ENCODE measurements around the gene DARS1. TPM values are rescaled to one million over a fixed set of nuclear protein-coding genes. Genes with fewer than 3 reads are reported as not detected.

Gene DARS1
- total and polyA plus RNA-seq, 10 donors = 56.2 to 88.6 (median 66.1) TPM

GRCh38 chr2:135904341-135904989 lies 81.0 kb downstream of the DARS1 start:
- WGBS, 5 donors = 93 to 100% (median 98%) methylated on average over 4 of the region's 4 CpGs
- no peak for DNase-seq
- intact Hi-C loops (cut with DNase I; ENCODE audit: low total_unique reads) = no loop called here

GRCh38 chr2:135903650-135904049 lies 81.8 kb downstream of the DARS1 start:
- Histone ChIP-seq H3K27ac (no peak overlapping the region), H3K9me3 (no peaks in the 10 kb centered on the region), H3K36me3 (peaks cover 0 to 61% (median 15%) of the 10 kb centered on the region in 6 donors), H3K4me3 (no peak overlapping the region), H3K4me1 (no peaks in the 10 kb centered on the region), H3K27me3 (replicated peaks in 1 of 7) (no peaks in the 10 kb centered on the region)
- no peak for DNase-seq
- TF ChIP-seq, protein P1, sequence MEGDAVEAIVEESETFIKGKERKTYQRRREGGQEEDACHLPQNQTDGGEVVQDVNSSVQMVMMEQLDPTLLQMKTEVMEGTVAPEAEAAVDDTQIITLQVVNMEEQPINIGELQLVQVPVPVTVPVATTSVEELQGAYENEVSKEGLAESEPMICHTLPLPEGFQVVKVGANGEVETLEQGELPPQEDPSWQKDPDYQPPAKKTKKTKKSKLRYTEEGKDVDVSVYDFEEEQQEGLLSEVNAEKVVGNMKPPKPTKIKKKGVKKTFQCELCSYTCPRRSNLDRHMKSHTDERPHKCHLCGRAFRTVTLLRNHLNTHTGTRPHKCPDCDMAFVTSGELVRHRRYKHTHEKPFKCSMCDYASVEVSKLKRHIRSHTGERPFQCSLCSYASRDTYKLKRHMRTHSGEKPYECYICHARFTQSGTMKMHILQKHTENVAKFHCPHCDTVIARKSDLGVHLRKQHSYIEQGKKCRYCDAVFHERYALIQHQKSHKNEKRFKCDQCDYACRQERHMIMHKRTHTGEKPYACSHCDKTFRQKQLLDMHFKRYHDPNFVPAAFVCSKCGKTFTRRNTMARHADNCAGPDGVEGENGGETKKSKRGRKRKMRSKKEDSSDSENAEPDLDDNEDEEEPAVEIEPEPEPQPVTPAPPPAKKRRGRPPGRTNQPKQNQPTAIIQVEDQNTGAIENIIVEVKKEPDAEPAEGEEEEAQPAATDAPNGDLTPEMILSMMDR (IDR thresholded peaks at IDR 0.05 in 8 of 11, conservative IDR thresholded peaks at IDR 0.05 in 3 of 11) = no peak
- no peak for TF ChIP-seq POLR2AphosphoS5 (IDR thresholded peaks at IDR 0.05)
- TF ChIP-seq POLR2A (IDR thresholded peaks at IDR 0.05) = no peak
- 90 to 97% (median 94%) methylated on average over 3 of the region's 3 CpGs for WGBS, 5 donors
- intact Hi-C loops (cut with DNase I; ENCODE audit: low total_unique reads) = no loop called here

More at GRCh38 chr2:135904341-135904989, 81.0 kb downstream of the DARS1 start:
- no peaks in the 10 kb centered on the region for H3K27me3 ChIP-seq (replicated peaks in 1 of 7)
- H3K9me3 ChIP-seq = no peaks in the 10 kb centered on the region
- no peak overlapping the region for H3K27ac ChIP-seq
- TF ChIP-seq, protein P1 (IDR thresholded peaks at IDR 0.05 in 8 of 11, conservative IDR thresholded peaks at IDR 0.05 in 3 of 11) = no peak
- TF ChIP-seq POLR2A (IDR thresholded peaks at IDR 0.05) = no peak
- H3K36me3 ChIP-seq = peaks cover 0 to 65% (median 21%) of the 10 kb centered on the region in 6 donors
- H3K4me1 ChIP-seq = no peaks in the 10 kb centered on the region
- no peak overlapping the region for H3K4me3 ChIP-seq

DNA sequence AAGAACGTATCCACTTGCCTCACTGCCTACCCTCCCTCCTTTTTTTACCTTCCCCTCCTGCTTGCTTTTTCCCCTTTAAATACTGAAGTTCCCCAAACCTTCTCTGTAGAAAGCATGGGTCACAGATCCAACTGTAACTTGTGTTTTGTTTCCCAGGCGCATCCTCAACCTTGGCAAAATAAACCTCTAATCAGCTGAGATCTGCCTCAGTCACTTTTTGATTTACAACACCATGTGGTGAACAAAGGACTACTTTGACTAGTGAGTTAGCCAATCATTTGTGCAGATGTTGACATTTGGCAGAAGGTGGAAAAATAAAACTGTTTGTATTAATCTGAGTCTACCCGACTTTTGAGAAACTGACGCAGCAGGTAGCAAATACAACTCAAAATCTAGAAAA lies 85.9 kb downstream of the DARS1 start:
- 81 to 91% (median 83%) methylated on average over 4 of the region's 4 CpGs for WGBS, 5 donors
- TF ChIP-seq, protein P1 (IDR thresholded peaks at IDR 0.05 in 8 of 11, conservative IDR thresholded peaks at IDR 0.05 in 3 of 11) = no peak
- no peak for TF ChIP-seq POLR2A (IDR thresholded peaks at IDR 0.05)
- no peak for TF ChIP-seq POLR2AphosphoS5 (IDR thresholded peaks at IDR 0.05)
- Histone ChIP-seq H3K27ac (no peak overlapping the region), H3K27me3 (replicated peaks in 1 of 7) (no peaks in the 10 kb centered on the region), H3K4me1 (no peaks in the 10 kb centered on the region), H3K4me3 (no peak overlapping the region), H3K9me3 (no peaks in the 10 kb centered on the region), H3K36me3 (peaks cover 0 to 30% (median 5%) of the 10 kb centered on the region in 6 donors)
- DNase-seq = no peak
- intact Hi-C loops (cut with DNase I; ENCODE audit: low total_unique reads) = no loop called here

GRCh38 chr2:135898234-135898786 lies 87.1 kb downstream of the DARS1 start:
- no peak overlapping the region for H3K27ac ChIP-seq
- H3K36me3 ChIP-seq = peaks cover 0 to 18% (median 2%) of the 10 kb centered on the region in 6 donors
- DNase-seq = no peak
- intact Hi-C loops (cut with DNase I; ENCODE audit: low total_unique reads) = no loop called here
- H3K27me3 ChIP-seq (replicated peaks in 1 of 7) = no peaks in the 10 kb centered on the region
- no peaks in the 10 kb centered on the region for H3K9me3 ChIP-seq
- no peak for TF ChIP-seq POLR2AphosphoS5 (IDR thresholded peaks at IDR 0.05)
- TF ChIP-seq, protein P1 (IDR thresholded peaks at IDR 0.05 in 8 of 11, conservative IDR thresholded peaks at IDR 0.05 in 3 of 11) = no peak
- no peak for TF ChIP-seq POLR2A (IDR thresholded peaks at IDR 0.05)
- no peaks in the 10 kb centered on the region for H3K4me1 ChIP-seq
- no peak overlapping the region for H3K4me3 ChIP-seq
- 88 to 94% (median 92%) methylated on average over 3 of the region's 3 CpGs for WGBS, 5 donors
